ENCODE measurements around the gene PLA2G3. TPM values are rescaled to one million over a fixed set of nuclear protein-coding genes. Genes with fewer than 3 reads are reported as not detected.

The PLA2G3 gene
- total and polyA plus RNA-seq, 2 of the 13 experiments (the other 11 are each of a cell fraction or from before 2014, with no cell fraction given) = 0.12 to 0.42 TPM

GRCh38 chr22:31162015-31162765 is 21.9 kb upstream of the PLA2G3 start (continued):
- no peak for TF ChIP-seq ONECUT2 (CRISPR knock-in tag; IDR thresholded peaks at IDR 0.05)
- TF ChIP-seq ZBTB40 (IDR thresholded peaks at IDR 0.05) = no peak
- TF ChIP-seq ZBTB40 (CRISPR knock-in tag; IDR thresholded peaks at IDR 0.05) = no peak
- TF ChIP-seq ETS1 (CRISPR knock-in tag; IDR thresholded peaks at IDR 0.05) = no peak
- TF ChIP-seq ZSCAN12 (CRISPR knock-in tag; IDR thresholded peaks at IDR 0.05) = no peak
- no peak for TF ChIP-seq ZNF501 (CRISPR knock-in tag; IDR thresholded peaks at IDR 0.05)
- TF ChIP-seq RARG (CRISPR knock-in tag; IDR thresholded peaks at IDR 0.05; ENCODE audit: low read depth) = no peak
- TF ChIP-seq, protein P1, sequence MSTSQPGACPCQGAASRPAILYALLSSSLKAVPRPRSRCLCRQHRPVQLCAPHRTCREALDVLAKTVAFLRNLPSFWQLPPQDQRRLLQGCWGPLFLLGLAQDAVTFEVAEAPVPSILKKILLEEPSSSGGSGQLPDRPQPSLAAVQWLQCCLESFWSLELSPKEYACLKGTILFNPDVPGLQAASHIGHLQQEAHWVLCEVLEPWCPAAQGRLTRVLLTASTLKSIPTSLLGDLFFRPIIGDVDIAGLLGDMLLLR (CRISPR knock-in tag; IDR thresholded peaks at IDR 0.05) = no peak
- no peak for TF ChIP-seq ZNF564 (CRISPR knock-in tag; IDR thresholded peaks at IDR 0.05)
